ENCODE data around the gene STX17.

GRCh38 chr9:99929652-99930051, 23.2 kb downstream of the STX17 start:
- TF ChIP-seq POLR2A (IDR thresholded peaks at IDR 0.05) (no peak), CTCF (IDR thresholded peaks at IDR 0.05) (no peak)
